ENCODE measurements around the gene LRRC52.

The LRRC52 gene

GRCh38 chr1:165508291-165508690 lies 35.5 kb upstream of the LRRC52 start:
- TF ChIP-seq POLR2AphosphoS5 (IDR thresholded peaks at IDR 0.05; ENCODE audit: low read depth, low read length) = no peak
- TF ChIP-seq, protein P1, sequence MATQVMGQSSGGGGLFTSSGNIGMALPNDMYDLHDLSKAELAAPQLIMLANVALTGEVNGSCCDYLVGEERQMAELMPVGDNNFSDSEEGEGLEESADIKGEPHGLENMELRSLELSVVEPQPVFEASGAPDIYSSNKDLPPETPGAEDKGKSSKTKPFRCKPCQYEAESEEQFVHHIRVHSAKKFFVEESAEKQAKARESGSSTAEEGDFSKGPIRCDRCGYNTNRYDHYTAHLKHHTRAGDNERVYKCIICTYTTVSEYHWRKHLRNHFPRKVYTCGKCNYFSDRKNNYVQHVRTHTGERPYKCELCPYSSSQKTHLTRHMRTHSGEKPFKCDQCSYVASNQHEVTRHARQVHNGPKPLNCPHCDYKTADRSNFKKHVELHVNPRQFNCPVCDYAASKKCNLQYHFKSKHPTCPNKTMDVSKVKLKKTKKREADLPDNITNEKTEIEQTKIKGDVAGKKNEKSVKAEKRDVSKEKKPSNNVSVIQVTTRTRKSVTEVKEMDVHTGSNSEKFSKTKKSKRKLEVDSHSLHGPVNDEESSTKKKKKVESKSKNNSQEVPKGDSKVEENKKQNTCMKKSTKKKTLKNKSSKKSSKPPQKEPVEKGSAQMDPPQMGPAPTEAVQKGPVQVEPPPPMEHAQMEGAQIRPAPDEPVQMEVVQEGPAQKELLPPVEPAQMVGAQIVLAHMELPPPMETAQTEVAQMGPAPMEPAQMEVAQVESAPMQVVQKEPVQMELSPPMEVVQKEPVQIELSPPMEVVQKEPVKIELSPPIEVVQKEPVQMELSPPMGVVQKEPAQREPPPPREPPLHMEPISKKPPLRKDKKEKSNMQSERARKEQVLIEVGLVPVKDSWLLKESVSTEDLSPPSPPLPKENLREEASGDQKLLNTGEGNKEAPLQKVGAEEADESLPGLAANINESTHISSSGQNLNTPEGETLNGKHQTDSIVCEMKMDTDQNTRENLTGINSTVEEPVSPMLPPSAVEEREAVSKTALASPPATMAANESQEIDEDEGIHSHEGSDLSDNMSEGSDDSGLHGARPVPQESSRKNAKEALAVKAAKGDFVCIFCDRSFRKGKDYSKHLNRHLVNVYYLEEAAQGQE (IDR thresholded peaks at IDR 0.05; ENCODE audit: insufficient read depth in 1 of 2, low read depth in 2 of 2, low read length in 2 of 2) = no peak

DNA sequence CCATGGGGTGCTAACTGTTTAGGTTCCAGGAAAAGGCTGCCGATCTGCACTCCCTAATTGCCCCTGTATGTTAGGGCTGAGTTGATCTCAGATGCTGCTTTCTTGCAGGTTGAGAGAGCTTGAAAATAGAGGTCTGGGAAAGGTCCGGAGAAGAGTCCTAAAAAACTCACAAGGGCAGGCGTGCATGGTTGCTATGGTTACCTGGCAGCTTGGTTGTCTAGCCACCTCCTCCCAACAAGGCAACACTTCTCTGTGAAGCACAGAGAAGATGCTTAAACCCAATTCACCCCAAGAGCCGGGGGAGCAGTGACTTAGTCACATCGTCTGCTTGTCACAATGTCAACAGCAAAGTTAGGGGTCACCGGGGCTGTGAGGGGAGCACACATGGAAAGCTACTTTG lies 31.0 kb upstream of the LRRC52 start:
- TF ChIP-seq FOXP2 (optimal IDR thresholded peaks at IDR 0.05; ENCODE audit: borderline replicate concordance, extremely low read depth, extremely low read length, insufficient read depth) (no peak), POLR2AphosphoS5 (IDR thresholded peaks at IDR 0.05; ENCODE audit: low read depth, low read length) (no peak), TAF1 (IDR thresholded peaks at IDR 0.05; ENCODE audit: borderline replicate concordance, insufficient read depth, low read length) (no peak), SIN3A (IDR thresholded peaks at IDR 0.05; ENCODE audit: borderline replicate concordance, insufficient read depth, low read length) (no peak)
- TF ChIP-seq, protein P1 (IDR thresholded peaks at IDR 0.05; ENCODE audit: insufficient read depth in 1 of 2, low read depth in 2 of 2, low read length in 2 of 2) = no peak

- TF ChIP-seq, protein P1 (IDR thresholded peaks at IDR 0.05; ENCODE audit: insufficient read depth in 1 of 2, low read depth in 2 of 2, low read length in 2 of 2) = no peak
- TF ChIP-seq FOXP2 (optimal IDR thresholded peaks at IDR 0.05; ENCODE audit: borderline replicate concordance, extremely low read depth, extremely low read length, insufficient read depth) (no peak), SIN3A (IDR thresholded peaks at IDR 0.05; ENCODE audit: borderline replicate concordance, insufficient read depth, low read length) (no peak), POLR2AphosphoS5 (IDR thresholded peaks at IDR 0.05; ENCODE audit: low read depth, low read length) (no peak), TAF1 (IDR thresholded peaks at IDR 0.05; ENCODE audit: borderline replicate concordance, insufficient read depth, low read length) (no peak)
Observed at GRCh38 chr1:165516469-165516868, 27.3 kb upstream of the LRRC52 start.

GRCh38 chr1:165520646-165521045 lies 23.2 kb upstream of the LRRC52 start:
- TF ChIP-seq, protein P1 (IDR thresholded peaks at IDR 0.05; ENCODE audit: insufficient read depth in 1 of 2, low read depth in 2 of 2, low read length in 2 of 2) = no peak
- TF ChIP-seq POLR2AphosphoS5 (IDR thresholded peaks at IDR 0.05; ENCODE audit: low read depth, low read length) (no peak), TAF1 (IDR thresholded peaks at IDR 0.05; ENCODE audit: borderline replicate concordance, insufficient read depth, low read length) (no peak), FOXP2 (optimal IDR thresholded peaks at IDR 0.05; ENCODE audit: borderline replicate concordance, extremely low read depth, extremely low read length, insufficient read depth) (no peak), SIN3A (IDR thresholded peaks at IDR 0.05; ENCODE audit: borderline replicate concordance, insufficient read depth, low read length) (no peak)

GRCh38 chr1:165524639-165525285 lies 19.0 kb upstream of the LRRC52 start:
- TF ChIP-seq POLR2AphosphoS5 (IDR thresholded peaks at IDR 0.05; ENCODE audit: low read depth, low read length) = no peak
- no peak for TF ChIP-seq TAF1 (IDR thresholded peaks at IDR 0.05; ENCODE audit: borderline replicate concordance, insufficient read depth, low read length)
- TF ChIP-seq FOXP2 (optimal IDR thresholded peaks at IDR 0.05; ENCODE audit: borderline replicate concordance, extremely low read depth, extremely low read length, insufficient read depth) = no peak
- TF ChIP-seq, protein P1 (IDR thresholded peaks at IDR 0.05; ENCODE audit: insufficient read depth in 1 of 2, low read depth in 2 of 2, low read length in 2 of 2) = no peak
- TF ChIP-seq SIN3A (IDR thresholded peaks at IDR 0.05; ENCODE audit: borderline replicate concordance, insufficient read depth, low read length) = no peak
